Measurements from ENCODE around the gene CELA3B.
"Not testable (repeated sequence)": the region's sequence is repeated elsewhere in the genome, so short reads cannot be mapped to it uniquely, and the experiment has no call there.

The CELA3B gene

DNA sequence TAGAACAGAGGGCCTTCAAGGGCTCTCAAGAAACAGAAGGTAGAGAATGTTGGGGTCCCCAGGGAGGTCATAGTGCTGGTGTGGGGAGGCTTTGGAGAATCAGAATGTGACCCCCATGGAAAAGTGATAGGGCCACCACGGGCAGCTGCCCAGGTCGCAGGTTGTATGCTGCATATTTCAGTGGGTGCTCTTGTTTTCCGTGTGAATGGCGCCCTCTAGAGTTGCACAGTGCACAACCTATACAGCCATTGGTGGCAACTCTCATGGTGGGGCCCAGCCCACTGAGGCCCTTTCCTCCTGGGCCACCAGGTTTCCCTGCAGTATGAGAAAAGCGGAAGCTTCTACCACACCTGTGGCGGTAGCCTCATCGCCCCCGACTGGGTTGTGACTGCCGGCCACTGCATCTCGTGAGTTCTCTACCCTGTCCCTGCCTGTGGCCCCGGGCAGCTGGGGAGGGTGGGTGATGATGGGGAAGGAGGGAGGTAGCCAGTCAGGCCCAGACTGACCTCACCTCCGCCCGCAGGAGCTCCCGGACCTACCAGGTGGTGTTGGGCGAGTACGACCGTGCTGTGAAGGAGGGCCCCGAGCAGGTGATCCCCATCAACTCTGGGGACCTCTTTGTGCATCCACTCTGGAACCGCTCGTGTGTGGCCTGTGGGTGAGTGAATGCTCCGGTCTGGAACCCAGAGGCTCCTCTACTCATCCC lies 3.8 kb downstream of the CELA3B start:
- not testable (repeated sequence) for DNase-seq

DNA sequence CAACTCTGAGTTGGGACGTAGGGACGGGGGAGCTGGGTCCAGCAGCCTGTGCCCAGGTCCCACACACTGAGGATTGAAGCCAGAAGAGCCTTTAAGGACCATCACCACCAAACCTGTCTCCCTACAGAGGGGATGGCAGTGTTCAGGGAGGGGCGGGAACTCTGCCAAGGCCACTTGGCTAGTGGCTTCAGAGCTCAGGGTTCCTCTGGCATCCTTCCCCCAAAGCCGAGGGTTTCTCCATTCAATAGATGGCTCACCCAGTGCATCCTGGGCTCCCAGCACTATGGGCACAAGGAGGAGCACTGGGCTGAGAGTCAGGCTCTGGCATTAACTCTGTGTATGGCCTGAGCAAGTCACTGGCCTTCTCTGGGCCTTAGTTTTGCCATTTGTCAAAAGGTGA lies 4.4 kb downstream of the CELA3B start:
- not testable (repeated sequence) for DNase-seq

DNA sequence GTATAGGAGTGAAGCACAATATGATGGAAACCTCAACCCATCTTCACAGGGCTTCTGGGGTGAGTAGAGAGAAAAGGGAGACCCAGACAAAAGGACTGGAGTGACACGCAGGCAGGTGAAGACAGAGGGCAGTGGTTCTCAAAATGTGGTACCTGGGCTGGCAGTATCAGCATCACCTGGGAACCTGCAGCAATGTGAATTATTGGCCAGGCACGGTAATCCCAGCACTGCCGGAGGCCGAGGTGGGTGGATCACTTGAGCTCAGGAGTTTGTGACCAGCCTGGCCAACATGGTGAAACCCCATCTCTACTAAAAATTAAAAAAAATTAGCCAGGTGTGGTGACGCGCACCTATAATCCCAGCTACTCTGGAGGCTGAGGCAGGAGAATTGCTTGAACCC lies 5.3 kb downstream of the CELA3B start:
- not testable (repeated sequence) for DNase-seq

DNA sequence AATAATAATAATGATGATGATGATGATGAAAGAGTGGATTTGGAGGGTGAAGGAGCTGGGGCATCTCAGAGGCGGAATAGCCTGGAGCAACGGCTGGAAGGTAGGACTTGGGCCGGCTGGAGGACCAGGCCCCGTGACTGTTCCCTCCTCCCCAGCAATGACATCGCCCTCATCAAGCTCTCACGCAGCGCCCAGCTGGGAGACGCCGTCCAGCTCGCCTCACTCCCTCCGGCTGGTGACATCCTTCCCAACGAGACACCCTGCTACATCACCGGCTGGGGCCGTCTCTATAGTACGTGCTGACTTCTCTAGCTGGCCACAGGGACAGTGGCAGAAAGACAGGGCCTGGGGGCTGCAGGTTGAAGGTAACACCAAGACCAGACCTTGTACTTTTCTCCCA lies 6.7 kb downstream of the CELA3B start:
- not testable (repeated sequence) for DNase-seq

DNA sequence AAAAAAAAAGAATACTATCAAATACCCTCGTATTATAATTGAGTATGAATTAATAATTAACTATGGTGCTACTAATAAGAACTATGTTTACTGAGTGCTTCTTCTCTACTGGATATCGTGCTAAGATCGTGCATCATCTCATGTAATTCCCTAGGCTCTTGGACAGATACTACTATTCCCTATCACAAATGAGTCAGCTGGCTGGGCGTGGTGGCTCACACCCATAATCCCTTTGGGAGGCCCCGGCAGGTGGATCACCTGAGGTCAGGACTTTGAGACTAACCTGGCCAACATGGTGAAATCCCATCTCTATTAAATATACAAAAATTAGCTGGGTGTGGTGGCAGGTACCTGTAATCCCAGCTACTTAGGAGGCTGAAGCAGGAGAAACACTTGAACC lies 9.1 kb downstream of the CELA3B start:
- DNase-seq, result not testable (repeated sequence)

DNA sequence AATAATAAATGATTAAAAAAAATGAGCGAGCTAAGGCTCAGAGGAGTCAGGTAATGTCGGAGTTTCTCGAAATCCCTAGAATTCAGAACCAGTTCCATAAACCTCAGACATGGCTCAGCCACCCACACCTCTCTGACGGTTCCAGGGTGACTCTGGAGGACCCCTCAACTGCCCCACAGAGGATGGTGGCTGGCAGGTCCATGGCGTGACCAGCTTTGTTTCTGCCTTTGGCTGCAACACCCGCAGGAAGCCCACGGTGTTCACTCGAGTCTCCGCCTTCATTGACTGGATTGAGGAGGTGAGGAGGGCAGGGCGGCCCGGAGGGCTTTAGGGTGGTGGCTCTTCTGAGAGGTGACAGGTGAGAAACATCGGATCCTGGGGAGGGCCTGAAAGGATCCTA lies 9.6 kb downstream of the CELA3B start:
- DNase-seq, result not testable (repeated sequence)

DNA sequence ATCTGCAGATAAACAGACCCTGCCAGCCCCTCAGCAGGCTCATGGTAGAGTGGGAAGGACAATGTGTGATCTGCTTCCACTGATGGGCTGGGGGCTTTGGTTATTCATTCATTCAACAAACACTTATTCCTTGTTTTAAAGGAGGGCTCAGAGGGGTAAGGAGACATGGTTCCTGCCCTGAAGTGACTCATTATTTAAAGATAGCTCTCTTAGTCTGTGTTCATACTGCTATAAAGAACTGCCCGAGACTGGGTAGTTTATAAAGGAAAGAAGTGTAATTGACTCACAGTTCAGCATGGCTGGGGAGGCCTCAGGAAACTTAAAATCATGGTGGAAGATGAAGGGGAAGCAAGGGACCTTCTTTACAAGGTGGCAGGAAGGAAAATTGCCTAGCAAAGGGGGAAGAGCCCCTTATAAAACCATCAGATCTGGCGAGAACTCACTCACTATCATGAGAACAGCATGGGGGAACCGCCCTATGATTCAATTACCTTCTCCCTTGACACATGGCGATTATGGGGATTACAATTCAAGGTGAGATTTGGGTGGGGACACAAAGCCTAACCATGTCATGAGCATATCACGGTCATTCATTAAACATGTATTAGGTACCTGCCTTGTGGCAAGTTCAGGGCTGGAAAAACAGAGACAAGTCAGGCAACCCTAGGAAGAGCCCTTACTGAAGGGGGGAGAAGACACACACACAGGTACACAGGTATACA lies 13.0 kb downstream of the CELA3B start:
- DNase-seq, result not testable (repeated sequence)

DNA sequence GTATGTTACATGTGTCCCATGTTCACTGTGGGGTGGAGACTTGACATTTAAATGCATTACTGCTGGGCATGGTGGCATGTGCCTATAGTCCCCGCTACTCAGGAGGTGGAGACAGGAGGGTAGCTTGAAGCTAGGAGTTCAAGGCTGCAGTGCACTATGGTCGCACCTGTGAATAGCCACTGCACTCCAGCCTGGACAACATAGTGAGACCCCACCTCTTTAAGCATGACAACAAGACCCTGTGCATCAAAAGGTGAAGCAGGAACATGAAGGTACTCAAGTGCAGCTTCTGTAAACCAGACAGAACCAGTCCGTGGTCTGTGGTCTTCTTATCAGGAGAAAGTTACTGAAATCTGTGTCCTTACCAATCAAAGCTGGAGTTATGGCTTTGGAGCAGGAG lies 15.4 kb downstream of the CELA3B start:
- DNase-seq, result not testable (repeated sequence)

DNA sequence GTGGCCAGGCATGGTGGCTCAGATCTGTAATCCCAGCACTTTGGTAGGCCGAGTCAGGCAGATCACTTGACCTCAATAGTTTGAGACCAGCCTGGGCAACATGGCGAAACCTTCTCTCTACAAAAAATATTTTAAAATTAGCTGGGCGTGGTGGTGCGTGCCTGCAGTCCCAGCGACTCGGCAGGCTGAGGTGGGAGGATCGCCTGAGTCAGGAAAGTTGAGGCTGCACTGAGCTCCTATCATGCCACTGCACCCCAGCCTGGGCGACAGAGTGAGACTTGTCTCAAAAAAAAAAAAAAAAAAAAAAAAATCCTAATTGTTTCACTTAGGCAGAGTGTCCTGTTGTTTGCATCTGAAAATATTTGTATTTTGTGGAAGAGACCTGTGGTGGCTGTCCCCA lies 17.9 kb downstream of the CELA3B start:
- not testable (repeated sequence) for DNase-seq

DNA sequence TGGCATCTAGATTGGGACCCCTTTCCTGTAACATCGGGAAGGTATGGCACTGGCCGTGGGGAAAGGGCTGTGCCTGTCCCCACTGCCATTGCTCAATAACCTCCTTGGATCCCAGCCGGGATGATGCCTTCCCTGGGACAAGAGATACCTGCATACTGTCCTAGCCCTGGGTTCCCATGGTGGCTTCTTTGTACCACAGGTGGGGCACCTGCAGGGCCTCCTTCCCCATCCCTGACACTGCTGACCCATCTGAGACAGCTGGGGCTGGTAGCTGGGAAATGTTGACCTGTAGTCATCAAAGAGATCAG lies 19.8 kb downstream of the CELA3B start:
- not testable (repeated sequence) for DNase-seq

DNA sequence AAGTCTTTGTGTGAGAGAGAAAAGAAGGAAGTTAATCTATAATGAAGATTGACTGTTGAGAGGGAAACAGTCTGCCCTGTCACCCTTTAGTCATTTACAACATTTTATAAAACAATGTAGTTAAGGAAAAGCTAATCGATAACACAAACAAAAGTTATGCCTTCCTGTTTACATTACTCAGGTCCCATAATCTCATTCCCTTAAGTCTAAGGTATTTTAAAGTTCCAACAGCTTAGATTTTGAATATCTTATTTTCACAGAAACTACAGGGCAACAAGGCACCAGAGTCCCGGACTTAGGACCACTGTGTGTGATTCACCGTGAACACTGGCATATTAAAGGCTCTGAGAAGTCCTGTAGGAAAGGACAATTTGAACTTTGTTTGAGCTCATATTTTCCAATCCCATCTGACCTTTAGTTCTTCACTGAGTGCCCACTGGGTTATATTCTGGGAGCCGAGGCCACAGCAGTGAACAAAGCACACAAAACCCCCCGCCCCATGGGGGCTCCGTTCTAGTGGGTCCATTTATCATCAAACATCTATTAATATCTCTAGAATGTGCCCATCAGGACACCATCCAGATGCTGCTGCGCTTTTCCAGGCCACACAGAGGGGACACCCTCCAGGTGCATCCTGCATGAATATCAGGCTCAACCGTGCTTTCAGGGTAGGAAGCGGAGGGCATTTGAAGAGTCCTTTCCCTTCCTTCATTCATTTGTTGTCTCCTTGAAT lies 21.2 kb downstream of the CELA3B start:
- not testable (repeated sequence) for DNase-seq

DNA sequence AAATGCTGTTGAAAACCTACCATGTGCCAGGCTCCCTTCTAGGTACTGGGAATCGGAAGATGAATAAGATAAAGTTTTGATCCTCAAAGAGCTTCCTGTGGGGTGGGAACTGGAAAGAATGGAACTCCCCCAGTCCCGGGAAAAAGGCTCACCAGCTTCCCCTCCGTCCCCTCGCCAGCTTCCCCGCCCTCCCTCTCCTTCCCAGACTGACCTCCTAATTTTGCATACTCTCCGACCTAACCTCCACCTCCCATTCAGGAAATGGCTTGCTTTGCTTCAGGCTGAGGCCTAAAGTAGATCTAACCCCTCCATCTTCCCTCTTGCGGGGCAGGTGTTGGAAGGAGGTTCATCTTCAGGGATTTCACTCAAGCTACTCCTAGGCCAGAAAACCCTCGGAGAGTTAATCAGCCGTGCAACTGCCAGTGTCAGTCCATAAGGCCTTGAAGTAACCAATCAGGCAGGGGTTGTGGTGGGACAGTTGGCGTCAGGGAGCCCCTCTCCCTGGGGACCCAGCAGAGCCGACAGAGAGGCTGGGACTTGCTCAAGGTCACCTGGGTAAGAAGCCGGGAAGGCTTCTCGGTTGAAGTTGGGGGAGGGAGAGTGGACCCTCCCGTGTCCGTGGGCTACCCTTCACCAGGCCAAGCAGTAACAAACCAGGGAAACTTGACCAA lies 21.9 kb downstream of the CELA3B start:
- DNase-seq, result not testable (repeated sequence)

DNA sequence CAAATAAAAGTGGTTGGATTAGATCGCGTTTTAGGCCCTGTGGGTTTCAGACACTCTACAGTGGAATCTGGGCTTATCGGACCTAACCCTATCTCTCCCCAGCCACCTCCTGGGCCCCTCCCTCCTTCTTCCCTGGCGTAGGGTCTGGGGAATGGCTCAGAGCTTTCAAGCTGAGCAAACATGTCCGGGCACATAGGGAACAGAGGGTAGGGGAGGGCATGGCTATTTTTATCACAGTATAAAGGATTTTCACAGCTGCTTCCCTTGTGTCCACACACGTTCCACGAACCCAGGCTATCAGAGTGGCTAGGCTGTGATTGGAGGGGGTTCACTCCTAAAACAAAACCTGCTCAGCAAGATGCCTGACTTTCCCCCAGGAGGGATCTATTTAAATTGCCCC lies 22.8 kb downstream of the CELA3B start:
- not testable (repeated sequence) for DNase-seq

DNA sequence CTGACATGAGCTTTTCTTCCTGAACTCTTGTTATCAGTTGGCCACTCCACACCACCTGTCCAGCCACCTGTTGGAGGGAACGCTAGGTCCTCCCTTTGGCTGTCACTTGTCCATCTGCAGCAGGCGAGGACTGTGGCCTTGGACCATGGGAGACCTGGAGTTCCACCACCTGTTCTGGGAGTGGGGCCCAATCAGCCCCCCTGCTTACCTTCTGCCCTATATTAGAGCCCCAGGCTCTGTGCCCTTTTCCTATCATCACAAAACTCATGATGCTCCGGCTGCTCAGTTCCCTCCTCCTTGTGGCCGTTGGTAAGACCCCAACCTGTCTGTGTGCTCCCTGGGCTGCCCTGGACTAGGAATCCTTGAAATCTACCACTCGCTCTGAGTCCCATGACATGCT lies 24.6 kb downstream of the CELA3B start, which contains the start of gene CELA3A:
Gene CELA3A (plus strand): TSS at position 249 of the 400 bp plus-strand sequence. CDS start 18 bp downstream, at position 267.
- no peak for DNase-seq

DNA sequence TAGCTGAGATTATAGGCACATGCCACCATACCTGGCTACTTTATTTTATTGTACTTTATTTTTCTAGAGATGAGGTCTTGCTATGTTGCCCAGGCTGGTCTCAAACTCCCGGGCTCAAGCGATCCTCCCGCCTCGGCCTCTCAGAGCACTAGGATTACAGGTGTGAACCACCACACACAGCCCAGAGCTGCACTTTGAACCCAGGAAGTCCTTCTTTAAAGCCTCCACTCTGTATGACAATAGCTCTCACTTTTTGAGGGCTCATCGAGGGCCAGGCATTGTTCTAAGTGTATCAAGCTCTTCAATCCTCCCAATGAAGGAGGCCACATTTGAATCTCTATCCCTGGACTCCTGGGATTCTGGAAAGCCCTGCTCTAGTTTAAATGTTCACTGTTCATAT lies 25.6 kb downstream of the CELA3B start:
- DNase-seq, result not testable (repeated sequence)

DNA sequence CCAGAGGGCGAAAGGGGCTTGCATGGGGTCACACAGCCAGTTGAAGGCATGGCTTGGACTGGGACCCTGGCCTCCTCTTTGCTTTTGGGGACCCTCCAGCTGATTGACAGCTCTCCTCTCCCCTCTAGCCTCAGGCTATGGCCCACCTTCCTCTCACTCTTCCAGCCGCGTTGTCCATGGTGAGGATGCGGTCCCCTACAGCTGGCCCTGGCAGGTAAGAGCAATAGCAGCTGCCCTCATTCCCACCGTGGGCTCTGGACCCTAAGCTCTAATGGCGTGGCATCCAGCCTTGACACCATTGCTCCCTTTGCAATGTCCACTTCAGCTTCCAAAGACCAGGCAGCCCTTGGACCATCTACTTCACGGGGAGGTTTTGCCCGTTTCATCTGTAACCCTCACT lies 26.1 kb downstream of the CELA3B start:
- DNase-seq, result not testable (repeated sequence)

DNA sequence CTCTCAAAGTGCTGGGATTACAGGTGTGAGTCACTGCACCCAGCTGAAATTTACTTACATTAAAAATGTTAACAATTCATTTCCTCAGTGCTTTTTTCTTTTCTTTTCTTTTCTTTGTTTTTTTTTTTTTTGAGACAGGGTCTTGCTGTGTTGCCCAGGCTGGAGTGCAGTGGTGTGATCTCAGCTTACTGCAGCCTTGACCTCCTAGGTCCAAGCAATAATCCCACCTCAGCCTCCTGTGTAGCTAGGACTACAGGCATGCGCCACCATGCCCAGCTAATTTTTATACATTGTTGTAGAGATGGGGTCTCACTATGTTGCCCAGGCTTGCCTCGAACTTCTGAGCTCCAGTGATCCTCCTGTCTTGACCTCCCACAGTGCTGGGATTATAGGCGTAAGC lies 27.1 kb downstream of the CELA3B start:
- not testable (repeated sequence) for DNase-seq

DNA sequence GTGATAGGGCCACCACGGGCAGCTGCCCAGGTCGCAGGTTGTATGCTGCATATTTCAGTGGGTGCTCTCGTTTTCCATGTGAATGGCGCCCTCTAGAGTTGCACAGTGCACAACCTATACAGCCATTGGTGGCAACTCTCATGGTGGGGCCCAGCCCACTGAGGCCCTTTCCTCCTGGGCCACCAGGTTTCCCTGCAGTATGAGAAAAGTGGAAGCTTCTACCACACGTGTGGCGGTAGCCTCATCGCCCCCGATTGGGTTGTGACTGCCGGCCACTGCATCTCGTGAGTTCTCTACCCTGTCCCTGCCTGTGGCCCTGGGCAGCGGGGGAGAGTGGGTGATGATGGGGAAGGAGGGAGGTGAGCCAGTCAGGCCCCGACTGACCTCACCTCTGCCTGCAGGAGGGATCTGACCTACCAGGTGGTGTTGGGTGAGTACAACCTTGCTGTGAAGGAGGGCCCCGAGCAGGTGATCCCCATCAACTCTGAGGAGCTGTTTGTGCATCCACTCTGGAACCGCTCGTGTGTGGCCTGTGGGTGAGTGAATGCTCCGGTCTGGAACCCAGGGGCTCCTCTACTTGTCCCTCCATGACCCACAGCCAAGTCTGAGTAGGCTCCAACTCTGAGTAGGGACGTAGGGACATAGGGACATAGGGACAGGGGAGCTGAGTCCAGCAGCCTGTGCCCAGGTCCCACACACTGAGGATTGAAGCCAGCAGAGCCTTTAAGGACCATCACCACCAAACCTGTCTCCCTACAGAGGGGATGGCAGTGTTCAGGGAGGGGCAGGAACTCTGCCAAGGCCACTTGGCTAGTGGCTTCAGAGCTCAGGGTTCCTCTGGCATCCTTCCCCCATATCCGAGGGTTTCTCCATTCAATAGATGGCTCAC lies 28.7 kb downstream of the CELA3B start:
- peak; percentile 13 for DNase-seq

DNA sequence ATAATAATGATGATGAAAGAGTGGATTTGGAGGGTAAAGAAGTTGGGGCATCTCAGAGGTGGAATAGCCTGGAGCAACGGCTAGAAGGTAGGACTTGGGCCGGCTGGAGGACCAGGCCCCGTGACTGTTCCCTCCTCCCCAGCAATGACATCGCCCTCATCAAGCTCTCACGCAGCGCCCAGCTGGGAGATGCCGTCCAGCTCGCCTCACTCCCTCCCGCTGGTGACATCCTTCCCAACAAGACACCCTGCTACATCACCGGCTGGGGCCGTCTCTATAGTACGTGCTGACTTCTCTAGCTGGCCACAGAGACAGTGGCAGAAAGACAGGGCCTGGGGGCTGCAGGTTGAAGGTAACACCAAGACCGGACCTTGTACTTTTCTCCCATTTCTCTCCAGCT lies 29.9 kb downstream of the CELA3B start:
- not testable (repeated sequence) for DNase-seq

DNA sequence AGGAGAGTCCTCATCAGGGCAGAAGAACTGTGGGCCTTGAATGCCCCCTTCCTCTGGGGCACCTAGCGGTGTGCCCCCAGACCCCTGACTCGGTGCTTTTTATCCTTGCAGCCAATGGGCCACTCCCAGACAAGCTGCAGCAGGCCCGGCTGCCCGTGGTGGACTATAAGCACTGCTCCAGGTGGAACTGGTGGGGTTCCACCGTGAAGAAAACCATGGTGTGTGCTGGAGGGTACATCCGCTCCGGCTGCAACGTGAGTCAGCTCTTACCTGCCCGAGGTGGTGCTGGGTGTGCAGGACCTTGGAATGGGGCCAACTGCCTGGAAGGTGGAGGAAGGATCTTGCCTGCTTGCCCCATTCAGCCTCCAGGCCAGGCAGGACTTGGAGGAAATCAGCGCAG lies 30.4 kb downstream of the CELA3B start:
- not testable (repeated sequence) for DNase-seq

DNA sequence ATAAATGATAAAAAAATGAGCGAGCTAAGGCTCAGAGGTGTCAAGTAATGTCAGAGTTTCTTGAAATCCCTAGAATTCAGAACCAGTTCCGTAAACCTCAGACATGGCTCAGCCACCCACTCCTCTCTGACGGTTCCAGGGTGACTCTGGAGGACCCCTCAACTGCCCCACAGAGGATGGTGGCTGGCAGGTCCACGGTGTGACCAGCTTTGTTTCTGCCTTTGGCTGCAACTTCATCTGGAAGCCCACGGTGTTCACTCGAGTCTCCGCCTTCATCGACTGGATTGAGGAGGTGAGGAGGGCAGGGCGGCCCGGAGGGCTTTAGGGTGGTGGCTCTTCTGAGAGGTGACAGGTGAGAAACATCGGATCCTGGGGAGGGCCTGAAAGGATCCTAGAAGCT lies 32.7 kb downstream of the CELA3B start:
- not testable (repeated sequence) for DNase-seq

DNA sequence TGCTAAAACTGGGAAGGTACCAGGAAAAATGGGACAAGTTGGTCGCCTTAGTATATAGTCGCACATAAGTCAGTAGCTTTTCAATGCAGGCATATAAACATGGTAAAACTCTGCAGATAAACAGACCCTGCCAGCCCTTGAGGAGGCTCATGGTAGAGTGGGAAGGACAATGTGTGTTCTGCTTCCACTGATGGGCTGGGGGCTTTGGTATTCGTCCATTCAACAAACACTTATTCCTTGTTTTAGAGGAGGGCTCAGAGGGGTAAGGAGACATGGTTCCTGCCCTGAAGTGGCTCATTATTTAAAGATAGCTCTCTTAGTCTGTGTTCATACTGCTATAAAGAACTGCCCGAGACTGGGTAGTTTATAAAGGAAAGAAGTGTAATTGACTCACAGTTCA lies 35.9 kb downstream of the CELA3B start:
- DNase-seq, result not testable (repeated sequence)
